ENCODE results near the gene CDYL2. TPM values are rescaled to one million over a fixed set of nuclear protein-coding genes. Genes with fewer than 3 reads are reported as not detected.

The CDYL2 gene
- total and polyA plus RNA-seq, 2 experiments from 2014 or later, result 0.74 to 0.95 TPM

DNA sequence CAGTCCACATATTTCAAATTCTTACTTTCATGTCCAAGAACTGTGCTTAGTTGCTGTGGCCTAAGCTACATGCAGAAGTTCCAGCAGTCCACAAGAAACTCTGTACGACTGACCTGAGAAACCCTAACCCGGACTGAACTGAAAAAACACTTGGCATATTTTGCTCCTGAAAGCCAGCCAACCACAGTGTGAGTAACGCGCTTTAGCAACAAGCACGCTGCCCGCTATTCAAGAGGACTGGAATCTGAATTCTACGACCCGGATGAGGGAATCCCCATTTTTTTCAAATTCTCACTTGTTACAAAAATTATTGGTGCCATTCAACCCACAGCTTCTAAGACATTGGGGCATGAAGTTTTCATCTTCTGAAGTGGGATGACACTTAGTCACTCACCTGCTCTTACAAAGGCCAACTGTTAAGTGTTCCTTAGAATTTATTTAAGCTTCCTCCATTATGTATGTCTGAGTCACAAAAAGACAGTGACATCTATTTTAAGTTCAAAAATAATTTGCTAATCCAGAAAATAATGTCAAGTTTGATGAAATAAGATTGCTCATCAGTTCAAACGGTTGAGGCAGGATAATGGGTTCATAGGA, 78.7 kb downstream of the CDYL2 start:
- no peak for DNase-seq (ENCODE audit: low read depth in 1 of 2, low spot score in 1 of 2)
- Histone ChIP-seq H3K36me3 (no peaks in the 10 kb centered on the region), H3K4me3 (no peak overlapping the region), H3K4me1 (ENCODE audit: low read depth) (no peaks in the 10 kb centered on the region), H3K27ac (no peak overlapping the region), H3K27me3 (no peaks in the 10 kb centered on the region), H3K9me3 (ENCODE audit: low read depth) (no peaks in the 10 kb centered on the region)
- TF ChIP-seq, protein P1, sequence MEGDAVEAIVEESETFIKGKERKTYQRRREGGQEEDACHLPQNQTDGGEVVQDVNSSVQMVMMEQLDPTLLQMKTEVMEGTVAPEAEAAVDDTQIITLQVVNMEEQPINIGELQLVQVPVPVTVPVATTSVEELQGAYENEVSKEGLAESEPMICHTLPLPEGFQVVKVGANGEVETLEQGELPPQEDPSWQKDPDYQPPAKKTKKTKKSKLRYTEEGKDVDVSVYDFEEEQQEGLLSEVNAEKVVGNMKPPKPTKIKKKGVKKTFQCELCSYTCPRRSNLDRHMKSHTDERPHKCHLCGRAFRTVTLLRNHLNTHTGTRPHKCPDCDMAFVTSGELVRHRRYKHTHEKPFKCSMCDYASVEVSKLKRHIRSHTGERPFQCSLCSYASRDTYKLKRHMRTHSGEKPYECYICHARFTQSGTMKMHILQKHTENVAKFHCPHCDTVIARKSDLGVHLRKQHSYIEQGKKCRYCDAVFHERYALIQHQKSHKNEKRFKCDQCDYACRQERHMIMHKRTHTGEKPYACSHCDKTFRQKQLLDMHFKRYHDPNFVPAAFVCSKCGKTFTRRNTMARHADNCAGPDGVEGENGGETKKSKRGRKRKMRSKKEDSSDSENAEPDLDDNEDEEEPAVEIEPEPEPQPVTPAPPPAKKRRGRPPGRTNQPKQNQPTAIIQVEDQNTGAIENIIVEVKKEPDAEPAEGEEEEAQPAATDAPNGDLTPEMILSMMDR (IDR thresholded peaks at IDR 0.05; ENCODE audit: low read depth, low read length), result no peak

DNA sequence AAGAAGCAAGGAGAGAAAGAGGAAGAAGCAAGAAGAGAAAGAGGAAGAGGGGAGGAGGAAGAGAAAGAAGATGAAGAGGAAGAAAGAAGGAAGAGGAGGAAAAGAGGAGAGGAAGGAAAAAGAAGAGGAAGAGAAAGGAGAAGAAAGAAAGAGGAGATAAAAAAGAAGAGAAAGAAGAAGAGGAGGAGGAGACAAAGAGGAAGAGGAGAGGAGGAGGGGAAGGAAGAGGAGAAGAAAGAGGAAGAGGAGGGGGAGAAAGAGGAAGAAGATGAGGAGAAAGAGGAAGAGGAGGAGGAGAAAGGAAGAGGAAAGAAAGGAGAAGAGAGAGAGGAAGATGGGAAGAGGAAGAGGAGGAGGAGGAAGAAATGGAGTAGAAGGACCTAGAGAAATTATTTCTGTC, 80.4 kb downstream of the CDYL2 start:
- Histone ChIP-seq H3K4me1 (ENCODE audit: low read depth) (no peaks in the 10 kb centered on the region), H3K9me3 (ENCODE audit: low read depth) (no peaks in the 10 kb centered on the region), H3K27ac (no peak overlapping the region), H3K27me3 (no peaks in the 10 kb centered on the region), H3K4me3 (no peak overlapping the region), H3K36me3 (no peaks in the 10 kb centered on the region)
- TF ChIP-seq, protein P1 (IDR thresholded peaks at IDR 0.05; ENCODE audit: low read depth, low read length), result no peak
- no peak for DNase-seq (ENCODE audit: low read depth in 1 of 2, low spot score in 1 of 2)

DNA sequence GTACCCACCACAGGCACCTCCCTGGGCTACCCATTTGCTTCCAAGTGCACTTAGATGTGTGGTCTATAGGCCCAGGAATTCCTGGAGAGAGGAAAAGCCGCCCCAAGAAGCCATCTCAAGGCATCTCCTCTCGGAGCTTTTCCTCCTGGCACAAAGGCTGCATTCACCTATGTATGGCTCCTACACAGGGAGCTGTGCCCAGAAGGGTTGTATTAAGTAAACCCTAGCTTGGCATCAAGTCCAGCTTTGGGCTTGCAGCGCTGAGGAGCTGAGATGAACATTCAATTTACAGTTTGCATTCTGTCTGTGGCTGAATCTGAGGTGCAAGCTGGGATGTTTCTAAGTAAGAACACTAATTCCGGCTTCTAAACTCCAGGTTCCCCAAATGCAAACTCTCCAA, 81.3 kb downstream of the CDYL2 start:
- TF ChIP-seq, protein P1 (IDR thresholded peaks at IDR 0.05; ENCODE audit: low read depth, low read length), result no peak
- H3K9me3 ChIP-seq (ENCODE audit: low read depth), result no peaks in the 10 kb centered on the region
- H3K4me3 ChIP-seq, result no peak overlapping the region
- H3K27ac ChIP-seq, result no peak overlapping the region
- H3K36me3 ChIP-seq, result no peaks in the 10 kb centered on the region
- H3K4me1 ChIP-seq (ENCODE audit: low read depth), result no peaks in the 10 kb centered on the region
- DNase-seq (ENCODE audit: low read depth in 1 of 2, low spot score in 1 of 2), result no peak
- H3K27me3 ChIP-seq, result no peaks in the 10 kb centered on the region

DNA sequence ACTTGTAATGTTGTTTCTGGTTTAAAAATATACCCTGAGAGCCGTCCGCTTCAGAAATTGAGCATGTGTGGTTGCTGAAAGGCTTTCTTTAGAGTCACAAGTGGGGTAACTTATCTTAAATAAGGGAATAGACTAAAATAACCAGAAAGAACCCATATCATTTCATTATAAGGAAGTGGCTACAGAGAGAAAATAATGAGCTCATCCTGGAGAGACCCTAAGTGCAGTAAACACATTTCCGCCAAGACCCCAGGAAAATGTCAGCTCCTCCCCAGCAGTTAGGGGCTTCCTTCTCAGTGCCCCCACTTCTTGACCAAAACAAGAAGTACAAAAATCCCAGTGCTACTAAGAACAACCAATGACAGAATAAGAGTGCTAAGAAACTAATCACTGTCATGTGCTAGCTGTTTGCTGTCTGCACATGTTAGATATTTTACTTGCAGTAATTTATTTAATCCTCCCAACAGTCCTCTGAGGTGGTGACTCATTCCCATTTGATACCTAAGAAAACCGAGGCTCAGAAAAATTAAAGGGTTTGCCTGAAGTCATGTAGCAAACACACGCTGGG, 83.5 kb downstream of the CDYL2 start:
- Histone ChIP-seq H3K4me3 (no peak overlapping the region), H3K27me3 (no peaks in the 10 kb centered on the region), H3K36me3 (no peaks in the 10 kb centered on the region), H3K27ac (peak overlapping the region; percentile 22), H3K4me1 (ENCODE audit: low read depth) (no peaks in the 10 kb centered on the region), H3K9me3 (ENCODE audit: low read depth) (no peaks in the 10 kb centered on the region)
- peak in 1 of 2 donors; percentile 11 for DNase-seq (ENCODE audit: low read depth in 1 of 2, low spot score in 1 of 2)
- TF ChIP-seq, protein P1 (IDR thresholded peaks at IDR 0.05; ENCODE audit: low read depth, low read length), result no peak

DNA sequence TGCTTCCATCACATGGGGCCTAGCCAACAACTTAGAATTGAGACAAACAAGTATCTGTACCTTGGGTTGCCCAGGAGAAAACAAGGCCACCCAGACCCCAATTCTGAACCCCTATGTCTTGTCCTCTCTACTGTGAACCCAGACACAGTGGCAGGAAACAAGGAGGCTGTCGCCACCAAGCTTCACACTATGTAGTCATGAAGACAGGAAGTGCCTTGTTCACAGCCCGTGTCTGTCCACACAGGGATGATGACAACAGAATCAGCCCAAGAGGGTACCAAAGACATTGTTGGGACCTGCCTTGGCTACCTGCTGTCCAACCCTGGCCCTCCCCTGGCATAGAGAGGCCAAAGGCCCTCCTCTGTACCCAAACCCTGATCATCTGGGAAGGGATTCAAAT, 84.8 kb downstream of the CDYL2 start:
- Histone ChIP-seq H3K27me3 (no peaks in the 10 kb centered on the region), H3K9me3 (ENCODE audit: low read depth) (no peaks in the 10 kb centered on the region), H3K4me3 (no peak overlapping the region), H3K4me1 (ENCODE audit: low read depth) (no peaks in the 10 kb centered on the region), H3K27ac (no peak overlapping the region), H3K36me3 (no peaks in the 10 kb centered on the region)
- no peak for DNase-seq (ENCODE audit: low read depth in 1 of 2, low spot score in 1 of 2)
- TF ChIP-seq, protein P1 (IDR thresholded peaks at IDR 0.05; ENCODE audit: low read depth, low read length), result no peak

All from cardiac muscle cell (in vitro differentiated cells and primary cell).